Activated B cell treated with CpG ODN at 0.5 μM for 24 hours (primary cell): ENCODE measurements around the gene SORL1. TPM values are rescaled to one million over a fixed set of nuclear protein-coding genes. Genes with fewer than 3 reads are reported as not detected.

ENCODE experiments used
- ATAC-seq: fragments of 200-7000 bp; cut with Tn5 transposase; one replicate; pipeline ENCODE4 v1.10.0; 2021; ENCODE audit warnings: low read depth, mild to moderate bottlenecking, moderate library complexity
- CTCF ChIA-PET: fragments of 350-600 bp; sonication (Branson Sonifier 250); formaldehyde crosslinking; loops from one replicate; lab custom pipeline; 2021; ENCODE audit warnings: antibody characterized with exemption; lab: Charles Lee
- POLR2A ChIA-PET: fragments of 350-600 bp; sonication (Branson Sonifier 250); formaldehyde crosslinking; loops from one replicate; lab custom pipeline; 2021; ENCODE audit warnings: antibody characterized with exemption; lab: Charles Lee
- DNase-seq: peaks from one replicate; pipeline ENCODE4 v3.0.0; 2022
- H3K27ac Mint-ChIP-seq: one replicate; pipeline ENCODE4 v1.8.0; 2020; ENCODE audit warnings: mixed read lengths
- H3K27me3 Mint-ChIP-seq: one replicate; pipeline ENCODE4 v1.8.0; 2021; ENCODE audit warnings: mixed read lengths
- H3K36me3 Mint-ChIP-seq: one replicate; pipeline ENCODE4 v1.8.0; 2021; ENCODE audit warnings: low read depth, mixed read lengths
- H3K4me1 Mint-ChIP-seq: one replicate; pipeline ENCODE4 v1.8.0; 2021; ENCODE audit warnings: mixed read lengths
- H3K4me3 Mint-ChIP-seq: one replicate; pipeline ENCODE4 v1.8.0; 2020; ENCODE audit warnings: mild to moderate bottlenecking, mixed read lengths
- H3K9me3 Mint-ChIP-seq: one replicate; pipeline ENCODE4 v1.8.0; 2020; ENCODE audit warnings: mixed read lengths
- intact Hi-C: fragments of 100-400 bp; cut with micrococcal nuclease; formaldehyde crosslinking; loops from one replicate; pipeline ENCODE4 v1.15.1; 2024
- total RNA-seq: library from RNA; stranded (reverse); gene quantifications from 2 replicates; pipeline ENCODE4 v1.2.3, GENCODE V29; 2022
- TF ChIP-seq, protein P1 (sequence below): fragments of 200-600 bp; IDR thresholded peaks from one replicate; pipeline ENCODE4 v1.8.0; 2022; ENCODE audit warnings: antibody characterized with exemption, mild to moderate bottlenecking

SORL1 gene
- total RNA-seq, 1 donor from 2014 or later: 180 TPM

DNA sequence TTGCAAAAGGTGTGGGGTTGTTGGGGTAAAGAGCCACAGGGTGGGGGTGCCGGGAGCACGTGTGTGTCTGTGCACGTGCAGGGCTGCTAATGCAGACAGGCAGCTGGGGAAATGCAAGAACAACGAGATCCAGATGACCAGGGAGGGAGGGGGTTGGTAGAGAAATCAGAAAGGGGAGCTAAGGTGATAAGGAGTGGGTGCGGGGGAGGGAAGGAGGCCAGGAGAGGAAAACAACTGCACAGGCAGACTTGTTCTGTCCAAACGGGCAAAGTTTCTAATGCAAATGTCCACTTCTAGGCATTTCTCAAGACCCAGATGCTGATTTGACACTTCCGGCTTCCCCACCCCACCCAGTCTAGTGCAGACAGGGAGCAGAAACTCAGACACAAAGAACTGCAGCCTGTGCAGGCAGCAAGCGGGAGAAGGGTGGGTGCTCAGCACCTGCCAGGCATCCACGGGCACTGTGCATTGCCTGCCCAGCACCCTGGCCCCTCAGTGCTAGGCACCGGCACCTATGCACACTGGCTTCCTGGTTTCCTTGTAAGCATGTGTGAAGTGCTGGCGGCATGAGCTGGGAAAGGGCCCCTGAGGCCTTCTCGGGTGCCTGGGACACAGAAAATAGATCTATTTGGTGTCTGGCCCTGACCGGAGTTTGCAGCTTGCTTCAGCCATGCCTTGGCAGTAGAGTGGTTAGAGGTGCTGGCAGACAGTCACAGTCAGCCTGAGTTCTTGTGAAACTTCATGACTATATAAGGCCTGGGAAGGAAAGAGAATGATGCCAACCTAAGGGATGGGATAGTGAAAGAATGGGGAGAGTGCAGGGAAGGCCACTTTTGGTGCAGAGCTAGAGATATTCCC, 220.7 kb downstream of the SORL1 start:
- peaks cover 5% of the 10 kb centered on the region for H3K27me3 Mint-ChIP-seq
- no peaks in the 10 kb centered on the region for H3K36me3 Mint-ChIP-seq
- H3K27ac Mint-ChIP-seq: no peak overlapping the region
- no peak overlapping the region for H3K4me3 Mint-ChIP-seq
- intact Hi-C loops: no loop called here
- TF ChIP-seq, protein P1, sequence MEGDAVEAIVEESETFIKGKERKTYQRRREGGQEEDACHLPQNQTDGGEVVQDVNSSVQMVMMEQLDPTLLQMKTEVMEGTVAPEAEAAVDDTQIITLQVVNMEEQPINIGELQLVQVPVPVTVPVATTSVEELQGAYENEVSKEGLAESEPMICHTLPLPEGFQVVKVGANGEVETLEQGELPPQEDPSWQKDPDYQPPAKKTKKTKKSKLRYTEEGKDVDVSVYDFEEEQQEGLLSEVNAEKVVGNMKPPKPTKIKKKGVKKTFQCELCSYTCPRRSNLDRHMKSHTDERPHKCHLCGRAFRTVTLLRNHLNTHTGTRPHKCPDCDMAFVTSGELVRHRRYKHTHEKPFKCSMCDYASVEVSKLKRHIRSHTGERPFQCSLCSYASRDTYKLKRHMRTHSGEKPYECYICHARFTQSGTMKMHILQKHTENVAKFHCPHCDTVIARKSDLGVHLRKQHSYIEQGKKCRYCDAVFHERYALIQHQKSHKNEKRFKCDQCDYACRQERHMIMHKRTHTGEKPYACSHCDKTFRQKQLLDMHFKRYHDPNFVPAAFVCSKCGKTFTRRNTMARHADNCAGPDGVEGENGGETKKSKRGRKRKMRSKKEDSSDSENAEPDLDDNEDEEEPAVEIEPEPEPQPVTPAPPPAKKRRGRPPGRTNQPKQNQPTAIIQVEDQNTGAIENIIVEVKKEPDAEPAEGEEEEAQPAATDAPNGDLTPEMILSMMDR: no peak
- no peak for DNase-seq
- POLR2A ChIA-PET: no interaction called here
- no peak for ATAC-seq
- H3K4me1 Mint-ChIP-seq: no peaks in the 10 kb centered on the region
- CTCF ChIA-PET: no interaction called here
- no peaks in the 10 kb centered on the region for H3K9me3 Mint-ChIP-seq

DNA sequence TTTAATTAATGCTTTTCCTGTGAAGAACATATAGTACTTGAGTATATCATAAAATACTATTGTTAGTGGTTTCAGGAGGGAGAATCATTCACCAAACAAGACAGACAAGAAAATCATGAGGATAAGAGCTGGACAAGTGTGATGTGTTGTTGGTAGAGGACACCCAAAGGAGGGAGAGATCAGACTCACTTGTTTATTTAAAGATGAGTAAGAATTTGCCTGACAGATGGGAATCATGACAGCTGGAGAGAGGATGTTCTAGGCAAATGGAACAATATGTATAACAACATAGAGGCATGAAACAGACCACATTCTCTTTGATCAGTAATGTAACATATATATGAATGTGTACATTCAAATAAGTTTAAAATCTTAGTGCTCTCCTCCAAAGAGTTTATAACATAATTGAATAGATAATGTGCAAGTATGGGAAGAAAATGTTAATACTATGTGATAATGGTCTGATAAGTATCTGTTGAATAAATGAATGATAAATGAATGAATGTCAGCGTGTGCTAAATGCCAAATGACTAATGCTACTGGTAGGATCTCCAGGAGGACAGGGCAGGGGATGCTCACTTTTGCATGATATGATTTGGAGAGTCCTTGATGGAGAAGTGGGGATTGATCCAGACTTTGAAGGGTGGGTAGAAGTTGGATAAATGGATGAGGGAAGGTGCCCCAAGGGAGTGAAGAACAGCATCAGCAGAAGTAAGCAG, 229.6 kb downstream of the SORL1 start:
- no peaks in the 10 kb centered on the region for H3K36me3 Mint-ChIP-seq
- no peaks in the 10 kb centered on the region for H3K9me3 Mint-ChIP-seq
- H3K27me3 Mint-ChIP-seq: peaks cover 14% of the 10 kb centered on the region
- H3K27ac Mint-ChIP-seq: no peak overlapping the region
- no peak overlapping the region for H3K4me3 Mint-ChIP-seq
- intact Hi-C loops: no loop called here
- TF ChIP-seq, protein P1: no peak
- no peak for ATAC-seq
- no peaks in the 10 kb centered on the region for H3K4me1 Mint-ChIP-seq
- CTCF ChIA-PET: no interaction called here
- POLR2A ChIA-PET: no interaction called here
- DNase-seq: no peak

Other genes starting within 250 kb of the SORL1 start
- 35.2 and 40.4 TPM in 2 replicates for gene SC5D, start 159.5 kb upstream of the SORL1 start, total RNA-seq